NB4 (cell line): ENCODE measurements around the gene TRIM9.
"Not testable (repeated sequence)": the region's sequence is repeated elsewhere in the genome, so short reads cannot be mapped to it uniquely, and the experiment has no call there.

Experiments used
- CTCF ChIP-seq: IDR thresholded peaks from one replicate; pipeline ENCODE4 v1.5.1; 2012; ENCODE audit warnings: low read depth, low read length
- MAX ChIP-seq: IDR thresholded peaks from 2 replicates; pipeline ENCODE4 v1.6.1; 2011; ENCODE audit warnings: low read depth, low read length
- POLR2A ChIP-seq: IDR thresholded peaks from 2 replicates; pipeline ENCODE4 v1.6.1; 2011; ENCODE audit warnings: mild to moderate bottlenecking; ENCODE audit not compliant: insufficient read length; ENCODE audit errors: extremely low read depth

GRCh38 chr14:50956421-50956820 is 138.5 kb downstream of the TRIM9 start:
- TF ChIP-seq CTCF, POLR2A, MAX: not testable (repeated sequence)
